GM18858 (cell line): Measurements from ENCODE around the gene NNMT.

Experiments
- ATAC-seq: cut with Tn5 transposase; IDR thresholded peaks from one replicate; pipeline ENCODE4 v1.9.1; 2021; ENCODE audit not compliant: unreplicated experiment

NNMT gene

DNA sequence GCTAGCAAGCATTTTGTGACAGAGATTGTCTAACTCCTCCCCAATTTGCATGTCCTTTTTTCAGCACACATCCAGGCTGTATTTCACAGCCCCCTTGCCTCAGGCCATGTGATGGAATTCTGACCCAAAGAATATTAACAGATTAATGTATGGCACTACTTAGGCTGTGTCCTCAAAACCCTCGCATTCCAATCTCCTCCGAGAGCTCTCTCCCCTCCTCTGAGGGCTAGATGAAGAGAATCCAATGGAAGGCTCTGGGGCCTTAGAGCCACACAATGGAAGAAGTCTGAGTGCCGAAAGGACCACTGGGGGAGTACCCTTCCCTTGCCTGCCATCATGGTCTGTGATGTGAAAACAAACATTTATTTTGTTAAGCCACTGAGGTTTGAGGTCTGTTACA, 13.7 kb upstream of the NNMT start:
- no peak for ATAC-seq

DNA sequence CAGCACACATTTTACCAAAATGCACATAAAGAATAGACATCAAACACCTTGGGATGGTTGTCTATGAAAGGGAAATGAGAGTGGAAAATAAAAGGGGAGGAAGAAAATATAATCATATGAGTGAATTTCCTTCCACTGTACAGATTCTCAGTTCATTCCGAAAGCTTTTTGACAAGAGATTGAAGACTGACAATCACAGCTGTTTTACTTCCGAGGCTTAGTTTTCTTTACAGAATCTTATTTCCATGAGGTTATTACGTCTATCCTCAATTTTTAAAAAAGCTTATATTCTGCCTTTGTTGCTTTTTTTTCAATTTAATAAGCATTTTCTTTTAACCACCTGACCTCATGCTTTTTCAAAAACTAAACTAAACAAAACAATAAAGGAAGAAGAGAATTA, 12.8 kb upstream of the NNMT start:
- no peak for ATAC-seq

DNA sequence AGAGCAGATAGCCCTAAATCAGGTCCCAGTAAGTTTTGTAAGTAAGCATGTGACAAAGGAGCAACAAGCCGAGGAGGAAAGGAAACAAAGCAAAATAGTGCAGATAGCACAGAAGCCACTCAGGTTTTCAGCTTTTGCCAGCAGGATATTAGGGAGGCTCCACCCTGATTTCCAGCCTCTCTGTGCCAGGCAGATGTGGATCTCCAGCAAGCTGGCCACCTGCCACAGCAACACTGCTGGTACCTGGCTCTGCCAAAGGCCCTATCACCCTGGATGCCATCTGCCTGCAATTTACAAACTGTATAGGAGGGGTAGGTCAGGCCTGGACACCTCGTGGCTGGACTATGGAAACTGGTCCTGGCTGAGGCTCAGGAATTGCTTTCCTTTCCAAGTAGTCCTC, 12.2 kb upstream of the NNMT start:
- no peak for ATAC-seq

DNA sequence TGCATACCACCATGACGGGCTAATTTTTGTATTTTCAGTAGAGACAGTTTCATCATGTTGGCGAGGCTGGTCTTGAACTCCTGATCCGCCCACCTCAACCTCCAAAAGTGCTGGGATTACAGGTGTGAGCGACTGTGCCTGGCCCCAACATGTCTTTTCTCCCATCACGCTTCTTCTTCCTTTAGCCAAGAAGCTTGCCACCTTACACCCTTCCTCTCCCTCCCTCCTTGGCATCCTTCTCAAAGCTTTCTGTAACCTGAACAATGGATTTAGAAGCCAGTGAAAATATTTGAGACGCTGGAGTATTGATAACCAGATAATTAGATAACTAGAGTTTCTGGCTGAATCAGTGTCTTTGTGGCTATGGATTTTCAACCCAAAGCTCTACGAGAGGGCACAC, 11.3 kb upstream of the NNMT start:
- ATAC-seq, result no peak

DNA sequence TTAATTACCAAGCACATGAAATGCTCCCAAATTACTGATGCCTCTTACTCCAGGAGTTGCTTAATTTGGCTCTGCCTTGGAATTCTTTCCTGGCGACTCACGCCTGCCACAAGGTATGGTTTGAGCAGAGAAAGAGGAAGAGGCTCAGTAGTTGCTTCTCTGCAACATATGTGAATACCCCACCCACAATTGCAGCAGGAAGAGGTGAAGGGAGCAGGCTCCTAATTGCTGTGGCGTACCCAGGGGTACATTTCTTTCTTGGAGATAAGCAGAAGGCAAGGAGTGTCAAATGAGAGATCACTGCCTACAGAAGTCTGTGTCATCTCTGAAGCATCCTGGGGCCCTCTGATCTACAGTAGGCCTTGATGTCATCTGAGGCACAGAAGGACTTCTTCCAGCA, 10.6 kb upstream of the NNMT start:
- no peak for ATAC-seq

DNA sequence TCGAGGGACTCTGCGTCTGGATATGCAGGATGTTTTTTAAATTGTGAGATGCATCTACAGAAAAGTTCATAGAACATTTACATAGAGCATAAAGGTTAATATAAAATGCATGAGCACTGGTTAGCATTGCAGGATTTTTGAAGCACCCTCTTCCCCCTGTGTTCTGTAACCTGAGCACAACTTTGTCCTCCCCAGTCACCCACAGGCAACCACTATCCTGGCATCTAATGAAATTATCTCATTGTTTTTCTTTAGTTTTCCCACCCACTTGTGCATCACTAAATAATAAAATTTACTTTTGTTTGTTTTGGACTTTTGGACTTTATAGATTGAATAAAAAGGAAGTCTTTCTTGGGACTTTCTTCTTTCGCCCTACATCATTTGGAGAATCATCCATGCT, 10.0 kb upstream of the NNMT start:
- ATAC-seq, result no peak

DNA sequence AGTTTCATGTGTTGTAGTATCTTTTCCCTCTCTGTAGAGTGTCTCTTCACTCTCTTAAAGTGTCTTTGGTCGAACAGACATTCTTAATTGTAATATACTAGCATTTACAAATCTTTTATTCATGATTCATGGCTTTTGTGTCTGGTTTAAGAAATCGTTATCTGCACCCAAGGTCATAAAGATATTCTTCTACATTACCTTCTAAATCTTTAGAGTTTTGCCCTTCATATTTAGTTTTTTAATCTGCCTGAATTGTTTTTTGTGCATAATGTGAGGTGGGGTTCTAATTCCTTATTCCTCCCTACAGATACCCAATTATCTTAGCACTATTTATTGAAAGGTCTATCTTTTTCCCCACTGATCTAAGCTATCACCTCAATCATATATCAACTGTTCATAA, 9.0 kb upstream of the NNMT start:
- no peak for ATAC-seq

DNA sequence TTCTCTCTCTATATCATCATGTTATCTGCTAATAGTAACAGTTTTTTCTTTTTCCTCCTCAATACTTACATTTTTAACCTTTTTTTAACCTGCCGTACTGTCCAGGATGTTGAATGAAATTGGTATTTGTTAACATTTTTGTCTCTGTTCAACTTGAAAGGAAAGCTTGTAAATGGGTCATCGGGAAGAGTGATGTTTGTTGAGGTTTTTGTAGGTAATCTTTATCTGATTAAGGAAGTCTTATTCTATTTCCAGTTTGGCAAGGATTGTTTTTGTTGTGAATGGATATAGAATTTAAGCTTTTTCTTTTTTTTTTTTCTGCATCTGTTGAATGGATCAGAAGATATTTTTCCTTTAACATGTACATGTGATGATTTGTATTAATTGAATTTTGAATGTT, 8.1 kb upstream of the NNMT start:
- no peak for ATAC-seq

DNA sequence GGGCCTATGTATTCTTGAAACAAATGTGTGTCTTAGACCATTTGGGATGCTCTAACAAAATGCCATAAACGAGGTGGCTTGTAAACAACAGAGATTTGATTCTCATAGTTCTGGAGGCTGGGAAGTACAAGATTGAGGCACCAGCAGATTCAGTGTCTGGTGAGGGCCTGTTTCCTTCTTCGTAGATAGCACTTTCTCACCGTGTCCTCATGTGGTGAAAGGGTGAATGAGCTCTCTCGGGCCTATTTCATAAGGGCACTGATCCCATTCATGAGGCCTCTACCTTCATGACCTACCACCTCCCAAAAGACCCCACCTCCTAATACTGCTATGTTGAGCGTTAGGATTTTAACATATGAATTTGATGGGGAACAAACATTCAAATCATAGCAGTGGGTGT, 6.4 kb upstream of the NNMT start:
- no peak for ATAC-seq

DNA sequence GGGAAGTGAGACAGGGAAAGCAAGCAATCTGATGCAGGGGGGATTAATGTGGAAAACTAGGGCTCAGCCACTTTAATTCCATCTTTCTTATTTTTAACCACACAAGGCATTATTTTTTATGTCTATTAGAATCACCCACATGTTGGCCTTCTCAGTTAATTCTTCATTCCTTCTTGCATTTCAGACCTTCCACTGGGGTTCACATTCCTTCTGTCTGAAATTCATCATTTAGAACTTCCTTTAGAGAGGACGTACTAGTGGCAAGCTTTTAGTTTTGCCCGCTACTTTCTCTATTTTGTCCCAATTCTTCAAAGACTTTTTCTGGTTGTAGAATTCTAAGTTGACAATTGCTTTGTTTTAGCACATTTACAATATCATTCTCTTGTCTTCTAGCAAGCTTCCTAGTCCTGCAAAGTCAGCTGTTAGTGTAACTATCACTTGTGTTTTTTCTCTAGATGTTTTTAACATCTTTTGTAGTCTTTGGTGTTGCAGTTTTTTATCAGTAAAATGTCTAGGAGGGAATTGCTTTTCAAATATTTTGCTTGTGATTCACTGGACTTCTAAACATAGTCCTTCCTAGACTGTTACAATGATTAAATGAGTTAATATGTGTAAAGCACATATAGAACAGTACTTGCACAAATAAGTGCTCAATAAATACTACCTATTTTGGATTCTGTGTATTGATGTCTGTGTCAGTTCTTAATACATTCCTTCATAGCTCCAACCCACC, 5.5 kb upstream of the NNMT start:
- no peak for ATAC-seq

DNA sequence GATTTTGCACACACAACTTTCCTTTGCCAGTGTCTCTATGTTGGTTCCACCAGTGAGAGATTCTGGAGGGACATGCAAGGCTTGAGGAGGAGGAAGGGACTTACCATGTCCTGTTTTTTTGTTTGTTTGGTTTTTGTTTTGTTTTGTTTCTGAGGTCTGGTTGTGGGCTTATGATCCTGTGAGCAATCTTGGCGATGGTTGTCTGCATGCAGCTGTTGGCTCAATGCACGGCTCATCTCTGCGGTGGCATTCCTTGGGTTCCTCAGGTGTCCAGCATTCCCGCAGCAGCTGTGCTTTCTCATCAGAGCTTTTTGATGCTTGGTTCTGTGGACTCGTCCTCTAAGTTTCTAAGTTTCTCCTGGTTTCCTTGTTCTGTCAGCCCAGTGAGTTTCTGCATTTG, 4.8 kb upstream of the NNMT start:
- ATAC-seq, result no peak

DNA sequence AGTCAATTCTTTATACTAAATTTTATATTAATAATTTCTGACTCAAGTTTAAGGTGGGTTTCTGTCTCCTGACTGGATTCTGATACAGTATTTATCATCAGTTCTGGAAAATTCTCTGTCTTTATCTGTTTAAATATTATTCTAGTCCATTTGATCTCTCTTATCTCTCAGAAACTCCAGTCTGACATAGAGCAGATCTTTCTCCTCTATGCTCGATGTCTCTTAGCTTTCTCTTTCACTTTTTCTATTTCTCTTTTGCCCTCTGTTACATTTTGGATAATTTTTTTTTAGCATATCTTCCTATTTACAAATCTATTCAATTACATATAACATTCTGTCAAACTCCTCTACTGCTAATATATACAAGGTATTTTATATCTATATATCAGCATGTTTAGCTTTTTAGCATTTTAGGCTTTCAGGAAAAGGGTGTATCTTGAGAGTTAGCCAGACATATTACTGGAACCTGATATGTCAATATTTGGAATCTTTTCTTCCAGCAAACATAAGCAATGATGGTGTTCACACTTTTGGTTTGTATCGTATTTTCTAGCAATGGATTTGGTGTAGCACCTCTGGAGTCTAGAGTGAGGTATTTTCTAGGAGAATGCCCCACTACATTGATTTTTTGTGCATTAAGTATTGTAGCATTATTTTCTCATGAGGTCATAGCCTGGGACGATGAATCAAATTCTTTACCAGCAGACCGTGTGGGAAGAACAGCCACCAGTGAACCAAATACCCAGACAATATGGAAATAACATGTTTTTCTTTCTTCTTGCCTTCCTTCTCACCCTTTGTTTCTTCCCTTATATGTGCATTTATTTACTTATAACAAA, 4.1 kb upstream of the NNMT start:
- ATAC-seq, result no peak

DNA sequence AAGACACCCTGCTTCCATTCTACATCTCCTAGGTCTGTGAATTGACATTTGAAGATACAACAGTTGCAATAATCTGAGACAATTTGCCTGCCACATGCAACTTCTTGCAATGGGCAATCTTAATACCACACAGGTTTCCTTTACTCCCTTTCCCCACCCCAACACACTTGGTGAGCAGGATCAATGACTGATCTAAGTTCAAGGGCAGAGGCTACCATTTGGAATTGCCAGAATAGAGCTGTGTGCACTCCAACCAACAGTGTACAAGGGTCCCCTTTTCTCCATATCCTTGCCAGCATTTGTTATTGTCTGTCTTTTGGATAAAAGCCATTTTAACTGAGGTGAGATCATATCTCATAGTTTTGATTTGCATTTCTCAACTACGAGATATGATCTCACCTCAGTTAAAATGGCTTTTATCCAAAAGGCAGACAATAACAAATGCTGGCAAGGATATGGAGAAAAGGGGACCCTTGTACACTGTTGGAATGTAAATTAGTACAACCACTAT, 2.9 kb upstream of the NNMT start:
- ATAC-seq, result no peak

DNA sequence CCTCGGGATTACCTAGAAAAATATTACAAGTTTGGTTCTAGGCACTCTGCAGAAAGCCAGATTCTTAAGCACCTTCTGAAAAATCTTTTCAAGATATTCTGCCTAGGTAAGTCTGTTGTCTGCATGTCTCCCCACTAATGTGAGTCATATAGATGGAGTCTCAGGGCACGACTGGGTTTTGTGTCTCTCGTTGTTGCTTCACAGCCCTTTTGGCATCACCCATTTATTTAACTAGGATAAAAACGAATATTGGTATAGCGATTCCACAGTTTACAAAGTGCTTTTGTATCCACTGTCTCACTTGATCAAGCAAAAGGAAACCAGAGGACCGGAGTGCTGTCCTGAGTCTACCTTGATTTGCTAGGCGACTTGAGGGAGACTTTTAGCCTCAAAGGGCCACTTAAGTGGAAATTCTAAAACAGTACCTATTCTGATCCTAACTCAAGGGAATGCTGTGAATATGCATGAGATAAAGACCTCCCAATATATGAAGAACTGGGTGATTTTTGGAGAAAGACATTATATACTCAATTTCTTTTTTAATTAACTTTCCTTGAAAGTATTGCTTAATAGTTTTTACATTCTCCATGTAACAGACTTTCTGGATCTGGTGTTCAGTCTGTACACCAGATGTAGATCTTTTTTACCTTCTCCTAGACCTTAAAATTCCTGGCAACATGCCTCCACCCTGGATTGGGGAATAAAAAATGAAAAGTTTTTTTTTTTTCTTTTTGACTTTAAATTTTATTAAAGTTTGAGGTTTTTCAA, 590 bp downstream of the NNMT start:
- no peak for ATAC-seq

DNA sequence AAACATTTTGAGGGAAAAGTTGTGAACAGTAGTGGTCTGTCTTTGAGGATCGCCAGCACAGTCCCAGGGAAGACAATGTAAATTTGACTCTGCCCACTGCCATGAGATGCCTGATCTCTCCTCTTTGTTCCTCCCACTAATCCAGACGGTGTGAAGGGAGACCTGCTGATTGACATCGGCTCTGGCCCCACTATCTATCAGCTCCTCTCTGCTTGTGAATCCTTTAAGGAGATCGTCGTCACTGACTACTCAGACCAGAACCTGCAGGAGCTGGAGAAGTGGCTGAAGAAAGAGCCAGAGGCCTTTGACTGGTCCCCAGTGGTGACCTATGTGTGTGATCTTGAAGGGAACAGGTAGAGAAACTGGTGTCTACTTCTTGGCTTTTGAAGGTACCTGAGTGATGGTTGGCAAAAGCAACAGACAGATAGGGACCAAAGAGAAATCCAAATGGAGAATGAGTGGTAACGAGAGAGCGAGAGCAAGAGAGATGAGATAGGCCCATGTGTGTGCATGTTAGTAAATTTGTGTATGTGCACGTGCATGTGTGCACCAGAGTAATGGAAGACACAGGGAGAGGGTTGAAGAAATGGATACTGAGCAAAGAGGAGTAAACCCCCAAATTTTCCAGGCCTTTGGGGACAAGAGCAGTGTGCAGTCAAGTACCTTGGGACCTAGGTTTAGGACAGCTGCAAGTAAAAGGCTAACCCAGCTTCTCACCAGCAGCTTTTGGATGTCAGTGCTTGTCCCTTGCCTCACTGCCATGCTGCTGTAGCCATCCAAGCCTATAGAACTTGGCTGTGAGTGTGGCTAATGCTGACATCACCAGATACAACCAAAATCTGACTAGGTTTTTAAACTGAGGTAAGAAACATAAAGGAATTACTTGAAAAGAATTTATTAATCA, 1.9 kb downstream of the NNMT start:
- ATAC-seq, result no peak

DNA sequence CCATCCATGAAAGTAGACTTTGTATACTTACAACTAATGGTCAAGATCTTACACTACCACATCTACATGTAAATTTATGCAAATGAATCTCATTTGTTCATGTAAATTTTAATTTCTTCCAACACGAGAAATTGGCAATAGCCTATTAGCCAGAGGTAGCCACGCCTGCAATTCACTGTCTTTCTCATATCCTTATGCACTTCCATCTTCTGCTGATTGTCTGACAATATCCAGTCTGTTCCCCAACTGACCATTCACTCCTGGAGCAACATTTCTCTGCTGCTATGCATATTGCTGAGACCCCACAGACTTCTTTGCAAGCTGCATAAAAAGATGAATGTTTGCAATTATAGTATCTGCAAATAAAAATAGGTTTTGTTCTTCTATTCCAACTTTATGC, 2.5 kb downstream of the NNMT start:
- no peak for ATAC-seq

DNA sequence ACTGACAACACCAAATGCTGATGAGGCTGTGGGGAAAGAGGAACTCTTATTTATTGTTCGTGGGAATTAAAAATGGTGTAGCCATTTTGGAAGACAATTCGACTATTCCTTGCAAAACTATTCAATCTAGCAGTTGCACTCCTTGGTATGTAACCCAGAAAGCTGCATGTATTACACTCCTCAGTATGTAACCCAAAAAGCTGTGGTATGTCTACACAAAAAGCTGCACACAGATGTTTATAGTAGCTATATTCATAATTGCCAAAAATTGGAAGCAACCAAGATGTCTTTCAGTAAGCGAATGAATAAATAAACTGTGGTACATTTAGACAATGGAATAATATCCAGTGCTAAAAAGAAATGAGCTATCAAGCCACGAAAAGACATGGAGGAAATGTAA, 4.9 kb downstream of the NNMT start:
- ATAC-seq, result no peak

DNA sequence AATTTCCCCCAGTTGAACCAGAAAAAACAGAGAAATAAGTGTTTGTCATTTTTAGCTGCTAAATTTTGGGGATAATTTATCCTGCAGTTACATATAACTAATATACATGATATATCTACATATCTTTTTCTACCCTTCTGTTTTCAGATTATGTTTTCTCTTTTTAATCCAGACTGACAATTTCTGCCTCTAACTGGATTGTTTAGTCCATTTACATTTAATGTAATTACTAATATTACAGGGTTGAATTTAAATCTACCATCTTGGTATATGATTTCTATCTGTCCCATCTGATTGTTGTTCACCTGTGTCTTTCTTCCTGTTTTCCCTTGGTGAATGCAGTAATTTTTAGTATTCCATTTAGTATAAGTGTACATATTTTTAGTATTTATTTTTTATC, 5.7 kb downstream of the NNMT start:
- no peak for ATAC-seq

DNA sequence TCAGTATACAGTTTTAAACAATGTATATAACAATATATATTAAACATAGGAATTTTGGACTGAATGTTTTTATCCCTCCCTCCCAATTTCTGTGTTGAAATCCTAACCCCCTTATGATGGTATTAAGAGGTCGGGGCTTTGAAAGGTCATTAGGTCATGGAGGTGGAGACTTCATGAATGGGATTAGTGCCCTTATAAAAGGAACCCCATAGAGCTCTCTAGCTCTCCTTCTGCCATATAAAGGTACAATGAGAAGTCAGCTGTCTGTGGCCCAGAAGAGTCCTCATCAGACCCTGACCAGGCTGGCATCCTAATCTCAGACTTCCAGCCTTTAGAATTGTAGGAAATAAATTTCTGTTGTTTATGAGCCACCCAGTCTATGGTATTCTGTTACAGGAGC, 6.5 kb downstream of the NNMT start:
- ATAC-seq, result no peak

DNA sequence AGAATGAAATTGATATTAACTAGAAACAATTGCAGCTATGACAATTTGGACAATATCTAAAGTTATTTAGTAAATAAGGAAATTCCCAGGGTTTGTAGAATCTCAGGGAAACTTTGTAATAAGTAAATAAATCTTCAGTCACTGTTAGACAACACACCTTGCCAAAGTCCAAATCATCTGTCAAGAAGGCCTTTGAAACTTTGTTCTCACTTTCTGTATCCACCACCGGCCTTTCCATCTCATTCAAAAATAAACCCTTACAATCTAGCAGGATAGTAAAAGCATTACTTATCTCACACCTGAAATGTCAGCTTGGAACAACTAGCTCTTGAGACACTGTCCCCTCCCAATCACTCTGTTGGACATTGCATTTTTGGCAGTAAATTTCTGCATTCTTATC, 7.9 kb downstream of the NNMT start:
- no peak for ATAC-seq

DNA sequence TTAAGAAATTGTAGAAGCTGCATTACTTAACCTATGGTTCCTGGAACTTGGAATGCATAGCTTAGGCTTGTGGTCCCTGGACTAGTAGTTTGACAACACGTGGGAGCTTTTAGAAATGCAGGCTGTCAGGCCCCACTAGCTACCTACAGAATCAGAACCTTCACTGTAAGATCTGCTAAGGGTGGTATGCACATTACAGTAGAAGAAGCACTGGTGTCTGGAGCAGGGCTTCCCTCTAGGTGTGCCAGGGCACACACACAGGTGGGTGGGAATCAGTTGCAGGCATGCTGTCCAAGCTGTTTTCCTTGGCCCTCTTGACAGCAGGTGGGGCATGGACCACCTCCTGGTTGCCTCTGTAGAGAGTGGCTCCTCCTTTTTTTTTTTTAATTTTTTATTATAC, 8.8 kb downstream of the NNMT start:
- ATAC-seq, result no peak
